HL-60 (cell line): Measurements from ENCODE around the gene LURAP1L.

ENCODE experiments used
- TF ChIP-seq, protein P1 (sequence below): IDR thresholded peaks from one replicate; pipeline ENCODE4 v1.5.1; 2011; ENCODE audit warnings: low read length, control low read depth, inconsistent platforms; ENCODE audit not compliant: insufficient read depth
- TF ChIP-seq, protein P2 (sequence below): IDR thresholded peaks from 2 replicates; pipeline ENCODE4 v1.6.1; 2012; ENCODE audit warnings: low read depth; ENCODE audit not compliant: insufficient replicate concordance

DNA sequence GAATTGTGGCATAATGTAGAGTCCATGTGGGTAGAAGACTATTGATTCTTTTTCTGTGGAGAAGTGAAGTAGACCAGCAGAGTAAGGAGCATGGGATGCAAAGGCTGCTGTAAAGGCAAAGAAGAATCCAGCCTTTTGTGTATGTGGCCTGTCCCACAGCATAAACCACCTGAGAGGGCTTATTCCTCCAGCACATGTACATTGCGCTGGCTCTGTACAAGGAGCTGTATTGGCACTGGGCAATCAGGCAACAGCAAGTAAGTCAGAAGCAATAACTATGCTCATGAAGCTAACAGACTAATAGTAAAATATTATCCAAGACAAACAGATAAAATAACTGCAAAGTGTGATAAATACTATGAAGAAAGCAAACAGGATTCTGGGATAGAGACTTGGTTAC lies 86.2 kb downstream of the LURAP1L start:
- TF ChIP-seq, protein P1, sequence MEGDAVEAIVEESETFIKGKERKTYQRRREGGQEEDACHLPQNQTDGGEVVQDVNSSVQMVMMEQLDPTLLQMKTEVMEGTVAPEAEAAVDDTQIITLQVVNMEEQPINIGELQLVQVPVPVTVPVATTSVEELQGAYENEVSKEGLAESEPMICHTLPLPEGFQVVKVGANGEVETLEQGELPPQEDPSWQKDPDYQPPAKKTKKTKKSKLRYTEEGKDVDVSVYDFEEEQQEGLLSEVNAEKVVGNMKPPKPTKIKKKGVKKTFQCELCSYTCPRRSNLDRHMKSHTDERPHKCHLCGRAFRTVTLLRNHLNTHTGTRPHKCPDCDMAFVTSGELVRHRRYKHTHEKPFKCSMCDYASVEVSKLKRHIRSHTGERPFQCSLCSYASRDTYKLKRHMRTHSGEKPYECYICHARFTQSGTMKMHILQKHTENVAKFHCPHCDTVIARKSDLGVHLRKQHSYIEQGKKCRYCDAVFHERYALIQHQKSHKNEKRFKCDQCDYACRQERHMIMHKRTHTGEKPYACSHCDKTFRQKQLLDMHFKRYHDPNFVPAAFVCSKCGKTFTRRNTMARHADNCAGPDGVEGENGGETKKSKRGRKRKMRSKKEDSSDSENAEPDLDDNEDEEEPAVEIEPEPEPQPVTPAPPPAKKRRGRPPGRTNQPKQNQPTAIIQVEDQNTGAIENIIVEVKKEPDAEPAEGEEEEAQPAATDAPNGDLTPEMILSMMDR = no peak
- TF ChIP-seq, protein P2, sequence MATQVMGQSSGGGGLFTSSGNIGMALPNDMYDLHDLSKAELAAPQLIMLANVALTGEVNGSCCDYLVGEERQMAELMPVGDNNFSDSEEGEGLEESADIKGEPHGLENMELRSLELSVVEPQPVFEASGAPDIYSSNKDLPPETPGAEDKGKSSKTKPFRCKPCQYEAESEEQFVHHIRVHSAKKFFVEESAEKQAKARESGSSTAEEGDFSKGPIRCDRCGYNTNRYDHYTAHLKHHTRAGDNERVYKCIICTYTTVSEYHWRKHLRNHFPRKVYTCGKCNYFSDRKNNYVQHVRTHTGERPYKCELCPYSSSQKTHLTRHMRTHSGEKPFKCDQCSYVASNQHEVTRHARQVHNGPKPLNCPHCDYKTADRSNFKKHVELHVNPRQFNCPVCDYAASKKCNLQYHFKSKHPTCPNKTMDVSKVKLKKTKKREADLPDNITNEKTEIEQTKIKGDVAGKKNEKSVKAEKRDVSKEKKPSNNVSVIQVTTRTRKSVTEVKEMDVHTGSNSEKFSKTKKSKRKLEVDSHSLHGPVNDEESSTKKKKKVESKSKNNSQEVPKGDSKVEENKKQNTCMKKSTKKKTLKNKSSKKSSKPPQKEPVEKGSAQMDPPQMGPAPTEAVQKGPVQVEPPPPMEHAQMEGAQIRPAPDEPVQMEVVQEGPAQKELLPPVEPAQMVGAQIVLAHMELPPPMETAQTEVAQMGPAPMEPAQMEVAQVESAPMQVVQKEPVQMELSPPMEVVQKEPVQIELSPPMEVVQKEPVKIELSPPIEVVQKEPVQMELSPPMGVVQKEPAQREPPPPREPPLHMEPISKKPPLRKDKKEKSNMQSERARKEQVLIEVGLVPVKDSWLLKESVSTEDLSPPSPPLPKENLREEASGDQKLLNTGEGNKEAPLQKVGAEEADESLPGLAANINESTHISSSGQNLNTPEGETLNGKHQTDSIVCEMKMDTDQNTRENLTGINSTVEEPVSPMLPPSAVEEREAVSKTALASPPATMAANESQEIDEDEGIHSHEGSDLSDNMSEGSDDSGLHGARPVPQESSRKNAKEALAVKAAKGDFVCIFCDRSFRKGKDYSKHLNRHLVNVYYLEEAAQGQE = no peak
